ENCODE data around the gene CEP85L.

Gene CEP85L

DNA sequence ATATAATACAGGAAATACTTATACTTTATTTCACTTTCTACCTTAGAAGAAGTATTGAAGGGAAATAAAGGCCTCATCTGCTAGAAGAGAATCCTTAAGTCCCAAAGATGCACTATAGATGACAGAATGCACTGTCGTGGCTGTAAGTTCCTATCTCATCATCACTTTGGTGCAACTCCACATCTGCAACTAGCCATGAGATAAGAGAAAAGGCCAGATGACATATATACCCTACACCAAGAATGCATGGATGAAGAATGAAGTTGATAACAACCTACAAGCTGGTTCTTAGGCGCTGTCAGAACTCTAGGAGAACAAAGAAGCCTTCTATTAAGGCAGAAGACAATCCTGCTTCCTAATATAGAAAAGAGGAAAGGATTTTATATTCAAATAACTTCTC lies 114.9 kb downstream of the CEP85L start:
- DNase-seq (ENCODE audit: low spot score): no peak

DNA sequence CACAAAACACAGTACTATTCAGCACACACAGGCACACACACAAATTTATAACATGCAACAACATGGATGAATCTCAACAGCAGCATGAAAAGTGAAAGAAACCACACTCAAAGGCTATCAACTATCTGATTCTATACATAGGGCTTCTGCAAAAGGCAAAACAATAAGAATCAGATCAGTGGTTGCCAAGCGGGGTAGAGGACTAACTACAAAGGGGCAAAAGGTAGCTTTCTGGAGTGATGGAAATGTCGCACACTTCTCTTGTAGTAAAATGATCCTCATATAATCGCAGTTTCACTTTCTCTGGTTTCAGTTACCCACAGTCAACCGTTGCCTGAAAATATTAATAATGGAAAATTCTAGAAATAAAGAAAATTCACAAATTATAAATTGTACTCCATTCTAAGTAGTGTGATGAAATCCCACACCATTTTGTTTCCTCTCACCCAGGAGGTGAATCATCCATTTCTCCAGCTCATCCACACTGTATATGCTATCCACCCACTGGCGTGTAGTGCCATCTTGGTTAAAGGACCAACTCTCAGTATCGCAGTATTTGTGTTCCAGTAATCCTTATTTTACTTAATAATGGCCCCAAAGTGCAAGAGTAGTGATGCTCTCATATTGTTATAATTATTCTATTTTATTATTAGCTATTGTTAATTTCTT lies 116.1 kb downstream of the CEP85L start:
- DNase-seq (ENCODE audit: low spot score): no peak

DNA sequence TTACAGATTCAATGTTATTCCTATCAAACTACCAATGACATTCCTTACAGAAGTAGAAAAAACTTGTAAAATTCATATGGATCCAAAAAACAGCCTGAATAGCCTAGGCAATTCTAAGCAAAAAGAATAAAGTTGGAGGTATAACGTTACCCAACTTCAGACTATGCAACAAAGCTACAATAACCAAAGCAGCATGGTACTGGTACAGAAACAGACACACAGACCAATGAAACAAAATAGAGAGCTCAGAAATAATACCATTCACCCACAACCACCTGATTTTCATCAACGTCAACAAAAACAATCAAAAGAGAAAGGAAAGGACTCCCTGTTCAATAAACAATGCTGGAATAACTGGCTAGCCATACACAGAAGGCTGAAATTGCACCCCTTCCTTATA lies 120.4 kb downstream of the CEP85L start:
- no peak for DNase-seq (ENCODE audit: low spot score)

DNA sequence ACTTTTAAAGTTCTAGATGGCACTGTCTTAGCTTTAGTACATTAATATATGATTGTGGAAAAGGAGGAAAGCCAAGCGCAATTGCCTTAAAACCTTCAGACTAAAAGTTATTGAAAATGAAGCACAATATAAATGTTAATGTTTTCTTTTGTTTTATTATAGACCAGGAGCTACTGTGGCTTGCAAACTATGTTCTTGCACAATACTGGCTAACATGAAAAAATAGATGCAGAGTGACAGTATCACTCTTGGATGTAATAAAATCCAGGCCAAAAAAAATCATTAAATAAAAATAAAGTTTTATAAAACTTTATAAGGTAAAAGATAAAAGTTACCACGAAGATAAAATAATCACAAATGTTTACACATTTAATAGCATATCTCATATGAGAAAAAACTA lies 121.6 kb downstream of the CEP85L start:
- no peak for DNase-seq (ENCODE audit: low spot score)

DNA sequence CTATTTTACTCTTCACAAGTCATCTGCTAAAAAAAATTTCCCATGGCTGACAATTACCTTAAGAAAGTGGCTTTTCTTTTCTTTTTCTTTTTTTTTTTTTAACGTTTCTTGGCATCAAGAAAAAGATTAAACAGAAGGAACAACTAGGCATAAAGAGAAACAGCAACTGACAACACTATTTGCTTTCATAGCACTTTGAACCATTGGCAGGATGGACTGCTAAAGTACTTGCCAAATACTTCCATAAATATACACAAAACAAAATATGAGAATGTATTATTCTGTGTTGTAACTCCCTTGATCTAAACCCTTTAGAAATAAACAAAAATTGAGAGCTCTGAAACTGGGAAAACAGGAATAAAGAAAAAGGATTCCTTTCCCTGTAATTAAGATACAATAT lies 123.3 kb downstream of the CEP85L start:
- DNase-seq (ENCODE audit: low spot score): no peak

DNA sequence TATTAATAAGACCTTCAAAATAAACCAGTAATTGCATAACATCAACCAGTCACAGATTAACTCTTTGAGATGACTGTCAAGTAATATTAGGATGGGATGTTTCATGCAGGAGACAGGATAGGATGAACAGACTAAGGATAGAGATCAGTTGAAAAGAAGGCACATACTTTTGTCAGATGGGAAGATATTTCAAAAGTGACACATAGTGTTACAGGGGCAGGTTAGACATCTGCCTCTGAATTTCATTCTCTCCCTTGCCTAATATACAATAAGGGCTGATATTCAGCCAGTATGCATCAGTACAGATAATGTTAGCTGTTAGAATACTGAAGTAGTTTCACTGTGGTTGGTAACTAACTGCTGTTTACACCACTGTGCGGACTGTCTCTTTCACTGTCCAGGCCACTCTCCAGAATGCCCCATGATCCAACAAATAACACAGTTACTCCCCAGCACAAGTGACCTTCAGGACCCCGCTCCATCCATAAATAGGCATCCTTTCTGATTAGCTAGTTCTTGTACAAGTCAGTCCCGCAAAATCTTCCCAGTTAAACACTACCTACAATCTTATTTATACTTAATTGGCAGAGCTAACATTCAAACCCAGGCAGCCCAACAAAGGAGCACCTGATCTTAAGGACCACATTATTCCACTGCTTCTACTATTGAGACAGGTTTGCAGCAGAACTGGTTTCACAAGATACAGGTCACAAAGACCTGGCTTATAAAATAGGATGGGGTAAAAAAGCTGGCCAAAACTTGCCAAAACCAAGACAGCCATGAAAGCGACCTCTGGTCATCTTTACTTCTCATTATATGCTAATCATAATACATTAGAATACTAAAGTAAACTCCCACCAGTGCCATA lies 125.2 kb downstream of the CEP85L start:
- no peak for DNase-seq (ENCODE audit: low spot score)

DNA sequence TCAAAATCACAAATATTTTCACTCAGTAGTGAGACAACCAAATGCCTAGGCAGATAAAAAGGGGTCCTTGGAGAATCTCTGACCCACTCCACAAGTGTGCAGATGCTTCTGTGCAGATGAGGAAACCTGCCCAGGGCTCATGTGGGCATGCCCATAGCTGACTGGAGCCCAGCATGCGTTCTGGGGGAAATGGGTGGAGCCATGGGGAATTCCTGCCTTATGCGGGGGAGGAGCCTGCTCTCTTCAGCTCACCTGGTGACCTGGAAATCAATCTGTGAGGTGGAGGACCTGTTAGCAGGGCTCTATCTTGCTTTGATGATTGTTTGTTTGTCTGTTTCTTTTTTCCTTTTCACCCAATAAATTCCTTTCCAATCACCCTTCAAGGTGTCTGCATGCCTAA lies 126.7 kb downstream of the CEP85L start:
- no peak for DNase-seq (ENCODE audit: low spot score)

DNA sequence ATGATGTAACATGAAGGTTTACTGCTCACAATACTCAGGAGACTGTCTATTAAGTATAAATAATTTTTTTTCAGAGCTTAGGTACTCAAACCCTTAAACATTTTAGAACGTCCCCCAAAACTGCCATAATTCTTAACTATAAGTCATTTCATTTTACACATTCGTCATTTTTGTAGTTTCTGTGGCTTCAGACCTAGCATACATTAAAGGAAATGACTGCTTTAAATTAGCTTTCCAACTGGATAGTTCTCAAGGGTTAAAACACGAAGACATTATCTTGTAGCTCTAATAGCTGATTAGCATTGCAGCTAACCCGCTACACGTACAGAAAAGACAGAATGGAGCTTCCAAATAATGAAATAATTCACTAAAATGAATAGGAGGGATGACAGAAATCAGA lies 128.2 kb downstream of the CEP85L start:
- DNase-seq (ENCODE audit: low spot score): no peak

DNA sequence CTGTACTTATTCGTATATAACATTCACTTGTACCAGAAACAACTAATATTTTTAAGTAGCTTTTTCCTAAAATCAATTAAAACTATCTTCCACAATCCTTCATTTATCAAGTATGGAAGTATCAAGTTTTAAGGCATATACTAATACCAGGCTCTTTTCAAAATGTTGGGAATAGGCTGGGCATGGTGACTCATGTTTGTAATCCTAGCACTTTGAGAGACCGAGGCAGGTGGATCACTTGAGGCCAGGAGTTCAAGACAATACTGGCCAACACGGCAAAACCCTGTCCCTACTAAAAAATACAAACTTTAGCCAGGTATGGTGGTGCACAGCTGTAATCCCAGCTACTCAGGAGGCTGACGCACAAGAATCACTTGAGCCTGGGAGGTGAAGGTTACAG lies 129.0 kb downstream of the CEP85L start:
- DNase-seq (ENCODE audit: low spot score): no peak

DNA sequence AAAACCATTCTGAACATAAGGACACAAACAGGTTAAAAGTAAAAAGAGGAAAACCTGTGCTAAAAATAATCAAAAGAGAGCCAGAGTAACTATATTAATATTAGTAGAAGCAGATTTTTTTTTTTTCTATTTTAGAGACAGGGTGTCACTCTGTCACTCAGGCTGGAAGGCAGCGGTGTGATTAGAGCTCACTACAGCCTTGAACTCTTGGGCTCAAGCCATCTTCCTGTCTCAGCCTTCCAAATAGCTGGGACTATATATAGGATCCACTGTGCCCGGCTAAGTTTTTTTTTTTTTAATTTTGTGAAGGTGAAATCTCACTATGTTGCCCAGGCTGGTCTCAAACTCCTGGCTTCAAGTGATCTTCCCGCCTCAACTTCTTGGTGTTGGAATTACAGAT lies 136.7 kb downstream of the CEP85L start:
- no peak for DNase-seq (ENCODE audit: low spot score)

DNA sequence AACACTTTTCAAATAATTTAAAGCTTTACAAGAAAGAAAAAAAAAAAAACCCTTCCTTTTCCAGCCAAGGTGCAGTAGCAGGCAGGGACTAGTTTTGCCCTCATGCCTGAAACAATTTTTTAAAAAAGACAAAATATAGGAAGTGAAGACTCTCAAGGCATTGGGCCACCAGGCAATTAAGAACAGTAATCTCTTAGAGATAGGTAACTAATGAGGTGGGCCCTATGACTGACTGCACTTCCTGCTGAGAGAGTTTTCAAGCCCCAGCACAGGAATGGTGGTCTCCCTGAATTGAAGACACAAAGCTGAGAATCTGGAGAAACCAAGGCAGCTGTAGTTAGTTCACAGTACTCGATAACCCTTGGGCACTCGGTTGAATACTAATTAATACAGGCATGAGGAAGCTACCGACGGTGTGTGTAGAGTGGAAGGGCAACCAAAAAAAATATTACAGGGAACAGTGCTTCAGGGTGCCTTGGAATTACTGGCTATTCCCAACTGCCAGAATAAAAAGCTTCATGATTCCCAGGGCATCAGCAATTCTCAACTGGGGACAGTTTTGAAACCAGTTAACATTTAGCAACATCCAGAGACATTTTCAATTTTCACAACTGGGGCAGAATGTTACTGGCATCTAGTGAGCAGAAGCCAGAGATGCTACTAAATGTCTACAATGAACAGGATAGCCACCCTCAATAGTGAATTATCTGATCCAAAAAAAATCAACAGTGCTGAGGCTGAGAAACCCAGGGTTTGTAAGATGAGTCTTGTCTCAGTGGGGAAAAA lies 139.3 kb downstream of the CEP85L start:
- DNase-seq (ENCODE audit: low spot score): no peak

DNA sequence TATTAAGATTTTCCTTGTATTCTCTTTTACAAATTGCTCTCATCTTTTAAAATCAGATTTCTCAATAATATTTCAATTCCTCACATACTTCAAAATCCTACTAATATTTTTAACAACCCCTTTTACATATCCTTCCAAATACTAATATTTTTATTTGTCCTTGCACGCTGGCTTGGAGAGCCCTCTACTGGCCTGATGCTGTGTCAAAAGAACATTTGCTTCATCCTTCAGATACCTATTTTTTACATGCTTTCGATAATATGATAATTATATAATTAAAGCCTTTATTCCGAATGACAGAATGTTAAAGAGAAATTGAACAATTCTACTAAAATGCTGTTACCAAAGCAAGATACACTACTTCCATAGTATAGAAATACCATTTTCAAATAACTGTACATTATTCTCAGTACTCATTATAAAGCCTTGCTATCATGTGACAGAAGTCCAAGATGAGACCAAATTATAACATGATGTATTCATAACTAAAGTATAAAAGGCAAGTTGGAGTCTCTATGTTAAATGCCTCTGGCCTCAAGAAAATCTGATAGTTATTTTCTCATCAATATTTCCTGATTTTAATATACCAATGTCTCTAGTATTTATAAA lies 142.3 kb downstream of the CEP85L start:
- DNase-seq (ENCODE audit: low spot score): peak; percentile 47

DNA sequence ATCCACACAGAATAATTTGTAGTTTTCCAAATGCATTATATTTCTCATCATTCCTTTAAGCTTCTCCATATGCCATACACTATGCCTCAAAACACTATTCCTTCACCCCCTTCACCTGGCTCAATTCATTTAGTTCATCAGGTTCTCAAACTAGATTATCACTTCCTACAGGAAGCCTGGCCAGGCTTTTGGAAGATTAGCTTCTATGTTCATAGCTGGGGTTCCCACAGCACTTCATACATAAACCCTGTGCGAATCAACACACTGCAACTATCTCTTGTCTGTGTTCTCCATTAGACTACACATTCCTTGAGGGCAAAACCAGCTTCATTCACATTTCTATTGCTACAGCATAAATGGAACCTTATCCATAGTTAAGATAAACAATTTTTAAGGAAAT lies 143.8 kb downstream of the CEP85L start:
- no peak for DNase-seq (ENCODE audit: low spot score)

DNA sequence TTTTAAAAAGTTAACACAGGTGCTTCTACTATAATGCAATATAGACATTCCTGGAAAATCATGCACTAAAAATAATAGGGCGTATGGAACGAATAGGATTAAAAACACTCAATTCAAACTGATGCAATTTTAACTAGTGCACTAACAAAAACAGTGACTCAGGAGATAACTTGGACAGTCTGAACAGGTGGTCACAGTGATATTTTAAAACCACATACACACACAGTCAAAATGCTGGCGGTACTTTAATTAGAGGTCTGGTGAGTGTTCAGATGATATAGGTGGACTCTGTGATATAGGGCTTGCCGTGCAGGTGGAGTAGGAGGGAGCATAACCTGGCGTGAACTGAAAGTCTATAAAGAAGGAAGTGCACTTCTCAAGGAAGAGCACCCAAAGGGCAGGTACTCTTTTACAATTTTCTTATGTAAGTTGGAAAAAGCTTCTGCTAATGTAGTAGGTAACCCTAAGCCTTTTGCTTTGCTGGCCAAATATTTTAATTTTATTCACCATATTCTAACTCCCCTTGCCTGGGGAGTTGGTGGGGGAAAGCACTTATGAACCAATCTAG lies 145.2 kb downstream of the CEP85L start:
- no peak for DNase-seq (ENCODE audit: low spot score)

DNA sequence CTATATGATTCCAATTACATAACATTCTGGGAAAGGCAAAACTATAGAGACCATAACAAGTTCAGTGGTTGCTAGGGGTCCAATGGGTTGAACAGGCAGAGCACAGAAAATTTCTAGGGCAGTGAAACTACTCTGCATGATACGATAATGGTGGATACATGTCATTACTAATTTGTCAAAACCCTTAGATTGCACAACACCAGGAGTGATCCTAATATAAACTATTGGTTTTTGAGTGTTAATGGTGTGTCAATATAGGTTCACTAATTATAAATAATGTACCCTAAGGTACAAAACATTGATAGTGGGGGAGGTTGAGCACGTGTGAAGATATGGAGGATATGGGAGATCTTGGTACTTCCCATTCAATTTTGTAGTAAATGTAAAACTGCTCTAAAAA lies 145.7 kb downstream of the CEP85L start:
- no peak for DNase-seq (ENCODE audit: low spot score)

DNA sequence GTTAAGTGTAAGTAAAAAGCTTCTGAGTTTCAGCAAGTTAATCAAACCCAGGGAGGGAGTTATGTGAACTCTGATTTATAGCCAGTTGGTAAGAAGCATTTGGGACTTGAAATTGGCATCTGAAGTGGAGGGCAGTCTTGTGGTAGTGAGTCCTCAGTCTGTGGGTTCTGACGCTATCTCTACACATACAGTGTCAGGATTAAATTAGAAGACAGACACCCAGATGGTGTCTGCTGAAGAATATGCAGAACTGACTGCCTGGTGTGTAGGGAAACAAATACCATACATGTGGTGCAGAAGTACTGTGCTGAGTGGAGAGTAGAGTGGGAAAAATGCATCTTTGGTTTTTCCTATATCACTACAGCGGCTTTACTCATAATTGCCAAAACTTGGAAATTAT lies 146.8 kb downstream of the CEP85L start:
- DNase-seq (ENCODE audit: low spot score): no peak

DNA sequence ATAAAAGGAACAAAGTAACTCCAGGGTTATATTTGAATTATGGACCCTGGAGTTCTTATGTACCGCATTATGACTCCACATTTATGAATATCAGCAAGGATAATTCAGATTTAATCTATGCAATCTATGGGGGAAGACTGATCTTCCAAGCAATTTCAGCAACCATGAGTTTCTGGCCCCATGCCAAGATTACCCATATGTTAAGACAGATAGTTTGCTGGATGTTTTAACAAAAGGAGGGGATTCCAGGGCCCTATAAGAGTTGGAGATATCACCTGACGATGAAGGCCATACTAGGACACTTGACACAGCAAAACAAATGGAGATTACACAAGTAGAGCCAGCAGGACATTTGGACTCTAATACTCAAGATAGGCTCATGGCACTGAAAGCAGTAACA lies 149.2 kb downstream of the CEP85L start:
- DNase-seq (ENCODE audit: low spot score): no peak

DNA sequence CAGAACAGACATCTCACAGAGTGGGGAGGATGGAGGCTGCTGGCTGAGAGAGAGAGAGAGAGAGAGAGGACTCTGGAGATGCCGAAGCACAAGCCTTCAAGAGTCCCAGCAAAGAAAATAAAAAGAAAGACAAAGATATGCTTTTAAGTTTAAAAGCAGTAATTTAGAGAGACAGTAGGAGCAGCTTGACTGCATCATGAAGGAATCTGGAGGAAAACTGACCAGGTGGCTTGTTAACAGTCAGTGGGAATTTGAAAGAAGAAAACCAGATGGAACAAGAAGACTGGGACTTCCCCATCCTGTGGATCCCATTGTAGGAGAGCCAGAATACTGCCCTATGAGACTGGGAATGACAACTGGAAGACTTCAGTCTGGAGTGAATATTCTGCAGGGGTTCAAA lies 149.6 kb downstream of the CEP85L start:
- DNase-seq (ENCODE audit: low spot score): no peak

DNA sequence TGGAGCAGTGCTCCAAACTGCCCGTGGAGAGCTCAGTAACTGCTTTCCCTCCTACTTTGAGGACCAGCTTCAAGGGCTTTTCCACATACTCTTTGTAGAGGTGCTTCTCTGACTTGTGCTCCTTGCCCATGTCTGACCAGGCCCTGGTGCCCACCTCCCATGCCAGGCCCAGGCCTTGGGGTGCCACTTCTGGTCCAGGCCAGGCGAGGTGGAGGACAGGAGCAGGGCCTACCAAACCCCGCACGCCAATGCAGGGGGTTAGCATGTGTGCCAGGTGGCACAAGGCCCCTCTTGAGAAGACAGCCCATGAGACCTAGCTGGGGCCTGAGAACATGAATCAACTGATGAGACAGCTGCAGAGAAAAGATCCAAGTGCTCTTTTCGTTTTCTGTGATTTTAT lies 150.3 kb downstream of the CEP85L start:
- DNase-seq (ENCODE audit: low spot score): no peak

DNA sequence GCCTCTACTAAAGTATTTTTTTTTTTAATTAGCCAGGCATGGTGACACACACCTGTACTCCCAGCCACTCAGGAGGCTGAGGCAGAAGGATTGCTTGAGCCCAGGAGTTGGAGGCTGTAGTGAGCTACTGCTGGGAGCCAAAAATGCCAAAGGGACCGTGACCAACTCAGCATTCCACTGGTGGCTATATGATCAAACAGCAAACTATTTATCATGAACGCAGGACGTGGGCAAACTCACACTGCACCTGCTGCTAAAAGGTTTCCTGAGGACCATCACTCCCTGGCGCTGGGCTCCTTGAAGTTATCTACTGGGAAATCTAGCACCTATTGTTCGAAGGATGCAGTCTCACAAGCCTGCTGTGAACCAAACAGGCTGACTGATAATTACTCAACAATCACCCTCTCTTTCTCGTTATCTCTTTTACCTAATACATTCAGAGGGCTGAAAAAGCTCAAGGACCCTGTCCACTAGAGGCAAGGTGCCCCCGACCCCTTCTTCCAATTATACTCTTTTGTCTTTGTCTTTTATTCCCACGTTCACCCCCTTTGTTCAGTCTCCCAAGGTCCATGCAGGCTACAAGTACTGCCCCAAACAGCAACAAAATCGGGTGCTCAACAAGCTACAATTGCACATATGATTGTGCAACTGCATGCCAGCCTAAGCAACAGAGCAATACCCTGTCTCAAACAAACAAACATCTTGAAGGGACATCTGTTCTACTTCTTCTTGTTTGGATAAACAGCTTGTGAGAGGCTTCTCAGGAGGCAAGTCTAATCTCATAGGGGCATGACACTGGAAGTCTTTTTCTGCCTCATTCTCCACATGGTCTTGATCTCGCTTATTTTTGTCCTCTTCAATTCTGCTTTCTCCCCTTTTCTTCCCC lies 151.0 kb downstream of the CEP85L start:
- DNase-seq (ENCODE audit: low spot score): no peak

Measured in globus pallidus (tissue), 1 donor.